NT2/D1 (cell line): Measurements from ENCODE around the gene HOXC6.

Source experiments
- SUZ12 ChIP-seq: IDR thresholded peaks from 2 replicates; pipeline ENCODE4 v1.6.1; 2011; ENCODE audit not compliant: insufficient read length, insufficient read depth; ENCODE audit errors: extremely low read depth
- YY1 ChIP-seq: IDR thresholded peaks from 2 replicates; pipeline ENCODE4 v1.6.1; 2011; ENCODE audit not compliant: insufficient read length, insufficient read depth
- ZNF274 ChIP-seq: IDR thresholded peaks from 2 replicates; pipeline ENCODE4 v1.6.1; 2011; ENCODE audit warnings: mild to moderate bottlenecking, low read depth, low read length

DNA sequence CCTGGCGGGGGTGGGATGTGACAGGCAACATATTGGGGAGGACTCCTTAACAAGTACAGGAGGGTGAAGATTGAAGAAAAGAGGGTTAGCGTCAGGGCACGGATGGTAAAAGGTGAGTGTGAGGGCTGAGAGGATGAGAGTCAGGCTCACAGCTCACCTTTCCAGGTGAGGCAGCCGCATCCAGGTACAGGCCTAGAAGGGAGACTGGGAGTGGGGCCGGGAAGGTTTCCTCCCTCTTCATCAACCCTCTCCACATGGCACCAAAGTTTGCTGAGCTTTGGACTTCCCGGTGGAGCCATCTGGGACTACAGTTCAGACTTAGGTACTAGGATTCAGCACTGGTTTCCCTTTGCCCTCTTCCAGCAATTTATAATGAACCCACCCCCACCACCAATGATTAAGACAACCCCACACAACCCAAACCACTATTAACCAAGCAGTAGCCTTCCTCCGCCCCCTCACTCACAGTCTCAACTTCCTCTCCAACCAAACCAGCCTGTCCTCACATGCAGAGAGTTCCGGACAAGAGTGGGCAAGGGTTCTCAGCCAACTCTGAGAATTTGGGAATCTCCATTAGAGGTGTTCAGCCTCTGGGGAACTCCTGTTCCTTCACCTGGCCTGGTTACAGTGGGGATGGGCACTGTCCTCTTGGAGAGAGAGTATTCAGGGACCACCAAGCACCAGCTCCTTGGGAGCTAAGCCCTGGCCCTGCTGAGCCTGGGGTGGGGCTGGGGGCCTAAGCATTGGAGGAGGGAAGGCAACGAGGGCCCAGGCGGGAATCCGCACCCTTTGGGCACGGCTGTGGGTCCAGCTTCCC, 23.0 kb downstream of the HOXC6 start:
- TF ChIP-seq YY1, result no peak
- TF ChIP-seq SUZ12, result peak; percentile 66
- no peak for TF ChIP-seq ZNF274
